ENCODE results near the gene TSPY4.
"Not testable (repeated sequence)": the region's sequence is repeated elsewhere in the genome, so short reads cannot be mapped to it uniquely, and the experiment has no call there.

- not testable (repeated sequence) for TF ChIP-seq CTCF, POLR2A (IDR thresholded peaks at IDR 0.05)
Observed at GRCh38 chrY:9357497-9357896, 20.2 kb downstream of the TSPY4 start, which contains the start of gene TSPY8.
